ENCODE results near the gene CKM.

DNA sequence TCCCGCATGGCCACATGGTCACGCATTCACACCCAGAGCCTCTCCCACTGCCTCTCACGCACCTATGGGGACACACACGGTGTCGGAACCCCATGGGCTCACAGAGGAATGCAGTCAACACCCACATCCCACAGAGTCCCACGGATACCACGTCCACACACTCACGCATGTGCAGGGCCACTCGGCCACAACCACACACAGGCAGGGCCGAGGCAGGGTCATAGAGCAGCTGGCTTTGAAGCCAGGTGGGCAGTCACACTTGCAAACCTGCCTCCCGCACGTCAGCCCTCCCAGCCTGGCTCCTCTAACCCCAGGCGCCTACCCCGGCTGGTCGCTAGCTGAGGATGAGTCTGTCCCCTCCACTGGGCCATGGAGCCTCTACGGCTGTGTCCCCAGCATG is 39.6 kb upstream of the CKM start:
- TF ChIP-seq, protein P1, sequence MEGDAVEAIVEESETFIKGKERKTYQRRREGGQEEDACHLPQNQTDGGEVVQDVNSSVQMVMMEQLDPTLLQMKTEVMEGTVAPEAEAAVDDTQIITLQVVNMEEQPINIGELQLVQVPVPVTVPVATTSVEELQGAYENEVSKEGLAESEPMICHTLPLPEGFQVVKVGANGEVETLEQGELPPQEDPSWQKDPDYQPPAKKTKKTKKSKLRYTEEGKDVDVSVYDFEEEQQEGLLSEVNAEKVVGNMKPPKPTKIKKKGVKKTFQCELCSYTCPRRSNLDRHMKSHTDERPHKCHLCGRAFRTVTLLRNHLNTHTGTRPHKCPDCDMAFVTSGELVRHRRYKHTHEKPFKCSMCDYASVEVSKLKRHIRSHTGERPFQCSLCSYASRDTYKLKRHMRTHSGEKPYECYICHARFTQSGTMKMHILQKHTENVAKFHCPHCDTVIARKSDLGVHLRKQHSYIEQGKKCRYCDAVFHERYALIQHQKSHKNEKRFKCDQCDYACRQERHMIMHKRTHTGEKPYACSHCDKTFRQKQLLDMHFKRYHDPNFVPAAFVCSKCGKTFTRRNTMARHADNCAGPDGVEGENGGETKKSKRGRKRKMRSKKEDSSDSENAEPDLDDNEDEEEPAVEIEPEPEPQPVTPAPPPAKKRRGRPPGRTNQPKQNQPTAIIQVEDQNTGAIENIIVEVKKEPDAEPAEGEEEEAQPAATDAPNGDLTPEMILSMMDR (conservative IDR thresholded peaks at IDR 0.05 in 1 of 2, IDR thresholded peaks at IDR 0.05 in 1 of 2; ENCODE audit: low read depth in 1 of 2, low read length in 2 of 2), result no peak
- no peak for TF ChIP-seq EZH2 (IDR thresholded peaks at IDR 0.05; ENCODE audit: low read length, missing control alignments)

All from fibroblast of lung (primary cell).